ENCODE data around the gene GH2. TPM values are rescaled to one million over a fixed set of nuclear protein-coding genes. Genes with fewer than 3 reads are reported as not detected.

The GH2 gene
- total and polyA plus RNA-seq, 12 donors: not detected

- H3K9me3 ChIP-seq: no peaks in the 10 kb centered on the region
- no peak for TF ChIP-seq CTCF (IDR thresholded peaks at IDR 0.05)
- H3K4me1 ChIP-seq: peaks cover 12 to 40% (median 22%) of the 10 kb centered on the region in 9 donors
- WGBS, 2 donors: 81 to 86% methylated on average over 14 of the region's 14 CpGs
- H3K27ac ChIP-seq: no peak overlapping the region
- no peak for DNase-seq
- ATAC-seq: no peak
- H3K4me3 ChIP-seq: no peak overlapping the region
- peaks cover 4 to 92% (median 66%) of the 10 kb centered on the region in 9 donors for H3K36me3 ChIP-seq
- intact Hi-C loops (cut with DNase I): loop anchor here in 1 of 10 donors (10.0 kb wide), 1 partner anchor 138 kb away; no protein-coding TSS in a partner anchor
- H3K27me3 ChIP-seq: no peaks in the 10 kb centered on the region
Measured at GRCh38 chr17:63833026-63833740, 48.6 kb downstream of the GH2 start.

GRCh38 chr17:63832455-63832854, 49.3 kb downstream of the GH2 start:
- Histone ChIP-seq H3K4me1 (peaks cover 5 to 35% (median 22%) of the 10 kb centered on the region in 9 donors), H3K36me3 (peaks cover 4 to 88% (median 66%) of the 10 kb centered on the region in 9 donors), H3K27ac (no peak overlapping the region), H3K4me3 (no peak overlapping the region), H3K27me3 (no peaks in the 10 kb centered on the region), H3K9me3 (no peaks in the 10 kb centered on the region)
- no peak for TF ChIP-seq CTCF (IDR thresholded peaks at IDR 0.05)
- no peak for ATAC-seq
- WGBS, 2 donors: 75 to 83% methylated on average over 2 of the region's 2 CpGs
- no peak for DNase-seq
- intact Hi-C loops (cut with DNase I): loop anchor here in 1 of 10 donors (10.0 kb wide), 1 partner anchor 138 kb away; no protein-coding TSS in a partner anchor

DNA sequence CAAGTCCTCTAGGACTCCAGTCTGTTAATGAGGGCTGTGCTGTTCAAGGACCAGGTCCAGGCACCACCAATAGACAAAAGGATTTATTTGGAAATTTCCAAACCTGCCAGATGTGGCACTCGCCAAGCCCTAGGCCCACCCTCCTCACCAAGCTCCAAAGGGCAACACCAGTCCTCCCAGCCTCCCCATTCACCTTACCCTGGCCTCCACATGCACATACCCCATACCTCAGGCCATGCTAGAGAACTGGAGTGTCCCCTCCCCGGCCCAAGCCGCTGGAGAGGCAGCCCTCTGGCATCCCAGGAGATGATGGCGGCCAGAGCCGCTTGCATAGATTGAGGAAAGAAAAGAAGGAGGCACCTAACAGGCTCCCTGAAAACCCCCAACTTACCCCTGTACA, 49.7 kb downstream of the GH2 start:
- DNase-seq (no peak), ATAC-seq (no peak)
- Histone ChIP-seq H3K9me3 (no peaks in the 10 kb centered on the region), H3K4me3 (no peak overlapping the region), H3K4me1 (peaks cover 5 to 32% (median 20%) of the 10 kb centered on the region in 9 donors), H3K27ac (peak overlapping the region in 1 of 10 donors; percentile 5), H3K36me3 (peaks cover 4 to 84% (median 66%) of the 10 kb centered on the region in 9 donors), H3K27me3 (no peaks in the 10 kb centered on the region)
- WGBS, 2 donors: 86 to 89% methylated on average over 5 of the region's 5 CpGs
- TF ChIP-seq CTCF (IDR thresholded peaks at IDR 0.05): no peak
- intact Hi-C loops (cut with DNase I): loop anchor here in 1 of 10 donors (10.0 kb wide), 1 partner anchor 137 kb away; no protein-coding TSS in a partner anchor

- Histone ChIP-seq H3K9me3 (no peaks in the 10 kb centered on the region), H3K27ac (peak overlapping the region in 1 of 10 donors; percentile 10), H3K4me1 (peaks cover 5 to 32% (median 20%) of the 10 kb centered on the region in 9 donors), H3K4me3 (no peak overlapping the region), H3K27me3 (no peaks in the 10 kb centered on the region), H3K36me3 (peaks cover 4 to 80% (median 66%) of the 10 kb centered on the region in 9 donors)
- no peak for DNase-seq
- intact Hi-C loops (cut with DNase I): loop anchor here in 1 of 10 donors (10.0 kb wide), 1 partner anchor 137 kb away; no protein-coding TSS in a partner anchor
- ATAC-seq: no peak
- 79% methylated on average over 8 of the region's 8 CpGs for WGBS, 2 donors
- no peak for TF ChIP-seq CTCF (IDR thresholded peaks at IDR 0.05)
Measured at GRCh38 chr17:63831505-63831904, 50.2 kb downstream of the GH2 start.

All from heart right ventricle (tissue), 16 donors.